K562 (cell line): Measurements from ENCODE around the gene UNC5B. TPM values are rescaled to one million over a fixed set of nuclear protein-coding genes. Genes with fewer than 3 reads are reported as not detected.
A peak's percentile ranks its signal among the peaks of the same experiment; 100 is the strongest.

ENCODE experiments used
- ATAC-seq: fragments of 200-7000 bp; cut with Tn5 transposase; 3 replicates; pipeline ENCODE4 v1.9.1; 2020; ENCODE audit warnings: moderate library complexity
- BruUV-seq: library from RNA; stranded (reverse); fragments of 400-500 nt; replicated peaks from 2 replicates; lab custom pipeline; 2021; lab: Mats Ljungman, UMichigan
- CTCF ChIA-PET: fragments of 300-600 bp; formaldehyde crosslinking; extraction: SDS; loops from one replicate; lab custom pipeline; 2021; ENCODE audit warnings: low intra/inter-chr PET ratio; lab: Yijun Ruan, JAX
- POLR2A ChIA-PET: fragments of 300-600, 350-650 bp; sonication (Branson Sonifier 250); formaldehyde crosslinking; extraction: SDS; loops from one replicate; lab custom pipeline; 2021; ENCODE audit warnings: antibody characterized with exemption, inconsistent platforms; lab: Yijun Ruan, JAX
- DNase-seq, 4 experiments: peaks; one replicate each; pipeline versions ENCODE4 v3.0.0 to v3.0.0-alpha.2; 2011 to 2018; ENCODE audit warnings: low spot score in 3 of 4, mixed read lengths in 3 of 4; ENCODE audit errors: extremely low read depth in 1 of 4
- FAIRE-seq: peaks from 2 replicates; lab custom pipeline; 2011; peaks lifted over from hg19 to GRCh38; lab: Jason Lieb, UNC
- H2AFZ ChIP-seq: 2 replicates; pipeline ENCODE4 v1.6.0; 2011; ENCODE audit warnings: low read depth, low read length, control low read depth, inconsistent platforms
- H3K27ac ChIP-seq: fragments of 200-600 bp; 3 replicates; pipeline ENCODE4 v1.8.0; 2011; ENCODE audit warnings: low read depth, mild to moderate bottlenecking, control low read depth, inconsistent platforms, low read length, moderate library complexity, mixed read lengths; ENCODE audit errors: extremely low read depth
- H3K27me3 ChIP-seq, 2 experiments: fragments of 300-600 bp in 1 of 2; 2 replicates in 1 of 2; 3 replicates in 1 of 2; pipeline versions ENCODE4 v1.6.0 to v1.8.0; 2011; ENCODE audit warnings: inconsistent platforms in 2 of 2, low read length in 2 of 2, mild to moderate bottlenecking in 1 of 2, mixed read lengths in 1 of 2, moderate library complexity in 1 of 2; ENCODE audit not compliant: control insufficient read depth in 2 of 2, insufficient read depth in 2 of 2
- H3K36me3 ChIP-seq: fragments of 300-600 bp; 3 replicates; pipeline ENCODE4 v1.8.0; 2011; ENCODE audit warnings: mild to moderate bottlenecking, low read length, inconsistent platforms; ENCODE audit not compliant: control insufficient read depth, insufficient read depth
- H3K4me1 ChIP-seq, 2 experiments: fragments of 200-600 bp in 1 of 2; replicated peaks in 1 of 2; 2 replicates in 1 of 2; 3 replicates in 1 of 2; pipeline versions ENCODE4 v1.5.1 to v1.8.0; 2011; ENCODE audit warnings: inconsistent platforms in 2 of 2, low read length in 2 of 2, mild to moderate bottlenecking in 1 of 2, mixed read lengths in 1 of 2, moderate library complexity in 1 of 2; ENCODE audit not compliant: control insufficient read depth in 2 of 2, insufficient read depth in 2 of 2
- H3K4me2 ChIP-seq: 2 replicates; pipeline ENCODE4 v1.6.1; 2011; ENCODE audit warnings: low read length, control low read depth, inconsistent platforms, mixed read lengths; ENCODE audit not compliant: insufficient read depth
- H3K4me3 ChIP-seq: fragments of 200-600 bp; sonication (generic), shearing (Covaris generic); 2 replicates; pipeline ENCODE4 v1.5.1; 2016; ENCODE audit warnings: control low read depth, inconsistent platforms
- H3K79me2 ChIP-seq: fragments of 200-600 bp; 3 replicates; pipeline ENCODE4 v1.8.0; 2011; ENCODE audit warnings: low read length, inconsistent platforms; ENCODE audit not compliant: control insufficient read depth, insufficient read depth
- H3K9ac ChIP-seq, 2 experiments: 2 replicates each; pipeline versions ENCODE4 v1.6.0 to v1.6.1; 2011; ENCODE audit warnings: low read depth in 2 of 2, low read length in 2 of 2, control low read depth in 1 of 2, inconsistent platforms in 1 of 2, mild to moderate bottlenecking in 1 of 2, mixed read lengths in 1 of 2; ENCODE audit not compliant: insufficient read depth in 1 of 2
- H3K9me1 ChIP-seq: one replicate; pipeline ENCODE4 v1.6.0; 2011; ENCODE audit warnings: inconsistent platforms, mild to moderate bottlenecking, low read length, moderate library complexity; ENCODE audit not compliant: control insufficient read depth, insufficient read depth
- H3K9me3 ChIP-seq: replicated peaks from 2 replicates; pipeline ENCODE4 v1.5.1; 2011; ENCODE audit warnings: low read depth, low read length, inconsistent platforms; ENCODE audit not compliant: control insufficient read depth, insufficient read depth
- H4K20me1 ChIP-seq: replicated peaks from 2 replicates; pipeline ENCODE4 v1.6.1; 2011; ENCODE audit warnings: low read length, inconsistent platforms, mixed read lengths; ENCODE audit not compliant: control insufficient read depth, insufficient read depth
- BCOR ChIP-seq: fragments of 450-650 bp; IDR thresholded peaks from 2 replicates; pipeline ENCODE4 v1.6.1; 2016
- MED1 ChIP-seq: sonication (generic); formaldehyde crosslinking; IDR thresholded peaks from 2 replicates; pipeline ENCODE4 v1.8.1; 2023; ENCODE audit warnings: missing genetic modification reagents, borderline replicate concordance
- TGIF2 ChIP-seq: sonication (generic); formaldehyde crosslinking; IDR thresholded peaks from 2 replicates; pipeline ENCODE4 v1.8.1; 2022; ENCODE audit warnings: mild to moderate bottlenecking, missing genetic modification reagents, moderate library complexity
- ZFP36 ChIP-seq: fragments of 150-350 bp; IDR thresholded peaks from 2 replicates; pipeline ENCODE4 v1.6.1; 2018; ENCODE audit warnings: low read length, low read depth; ENCODE audit not compliant: partially characterized antibody
- ZNF436 ChIP-seq: fragments of 250-450, 450-650 bp; sonication (Bioruptor Pico); formaldehyde crosslinking; IDR thresholded peaks from 2 replicates; pipeline ENCODE4 v1.7.0; 2020; ENCODE audit warnings: mild to moderate bottlenecking
- WGBS: fragments of 100-300 bp; shearing (Covaris generic); methylation state at CpG from one replicate; pipeline ENCODE4 v1.1.6; 2016; ENCODE audit warnings: low coverage, mixed read lengths; ENCODE audit not compliant: insufficient coverage; ENCODE audit errors: missing lambda C conversion rate; 5-methylcytosine and 5-hydroxymethylcytosine counted together
- in situ Hi-C: fragments of 300-500 bp; cut with MboI; formaldehyde crosslinking; loops from 4 replicates; pipeline ENCODE4 v1.15.0; 2018; ENCODE audit warnings: inconsistent platforms, mixed read lengths
- intact Hi-C: fragments of 100-400 bp; cut with micrococcal nuclease; formaldehyde crosslinking; loops from 2 replicates; pipeline ENCODE4 v1.14.2; 2022
- polyA plus RNA-seq, 8 experiments: library from polyadenylated mRNA; depleted of rRNA in 4 of 8; stranded (reverse) in 5 of 8; unstranded in 3 of 8; fragments of >200 nt; fragmentation: Nextera tagmentation in 2 of 8; fragmentation: Illumina TruSeq in 1 of 8; extraction: Ambion mirVana in 2 of 8; extraction: Trizol in 1 of 8; gene quantifications; 2 replicates each; pipeline versions ENCODE4 v1.2.1 to v1.2.3, GENCODE V29; 2011 to 2014; ENCODE audit warnings: inconsistent platforms in 1 of 8, missing spikeins in 1 of 8
- total RNA-seq, 7 experiments: library from RNA; depleted of rRNA in 6 of 7; stranded (reverse); fragments of >200 nt in 6 of 7; fragmentation: Illumina TruSeq in 2 of 7; extraction: Trizol in 2 of 7; gene quantifications; 2 replicates each; pipeline versions ENCODE4 v1.2.1 to v1.2.3, GENCODE V29; 2011 to 2021; ENCODE audit warnings: low replicate concordance in 1 of 7

Gene UNC5B
- total and polyA plus RNA-seq, 9 of the 15 experiments (the other 6 are each of a cell fraction or from before 2014, with no cell fraction given), result 0.10 to 8.4 (median 2.1) TPM

GRCh38 chr10:71283410-71283809, 71.0 kb downstream of the UNC5B start:
- H3K9me3 ChIP-seq, result no peaks in the 10 kb centered on the region
- no peaks in the 10 kb centered on the region for H3K79me2 ChIP-seq
- H3K27ac ChIP-seq, result no peak overlapping the region
- no TSS peak for BruUV-seq
- FAIRE-seq (no peak), ATAC-seq (no peak), DNase-seq (no peak)
- ChIA-PET POLR2A (interaction anchor here (0.6 kb wide), 1 partner anchor 39 kb away, joined by 4 read pairs; no protein-coding TSS in a partner anchor), CTCF (interaction anchor here (2.3 kb wide), 1 partner anchor 380 kb away, joined by 9 read pairs; no protein-coding TSS in a partner anchor)
- no peaks in the 10 kb centered on the region for H3K36me3 ChIP-seq
- H4K20me1 ChIP-seq, result peaks cover 15% of the 10 kb centered on the region
- H3K27me3 ChIP-seq, result peaks cover 0 to 22% of the 10 kb centered on the region in 2 experiments; a peak in 2 of 5 replicates
- no peak overlapping the region for H2AFZ ChIP-seq
- H3K9me1 ChIP-seq, result no peaks in the 10 kb centered on the region
- WGBS, result 29% methylated on average over 6 of the region's 6 CpGs
- no peak overlapping the region for H3K4me2 ChIP-seq
- H3K9ac ChIP-seq, result no peak overlapping the region
- in situ Hi-C loops, result no loop called here
- peak; percentile 60; the same call in 1 of the 2 replicates for TF ChIP-seq ZNF436 (CRISPR knock-in tag)
- 0 out of 2 replicates have a peak, but pooled peaks have one; percentile 9 for TF ChIP-seq BCOR
- TF ChIP-seq ZFP36, result peak; percentile 93
- TF ChIP-seq MED1 (CRISPR knock-in tag), result no peak
- peaks cover 0 to 19% of the 10 kb centered on the region in 2 experiments; a peak in 2 of 5 replicates for H3K4me1 ChIP-seq
- no peak overlapping the region for H3K4me3 ChIP-seq
- intact Hi-C loops, result loop anchor here (5.0 kb wide), 1 partner anchor 356 kb away; no protein-coding TSS in a partner anchor

- CTCF ChIA-PET, result interaction anchor here (2.0 to 2.3 kb wide), 2 partner anchors 75 to 381 kb away, joined by 9 to 10 read pairs; no protein-coding TSS in a partner anchor
- no peaks in the 10 kb centered on the region for H3K36me3 ChIP-seq
- BruUV-seq, result no TSS peak
- H3K27ac ChIP-seq, result no peak overlapping the region
- H3K79me2 ChIP-seq, result no peaks in the 10 kb centered on the region
- no peaks in the 10 kb centered on the region for H3K9me3 ChIP-seq
- no peak for FAIRE-seq
- peaks cover 0 to 16% of the 10 kb centered on the region in 2 experiments; a peak in 2 of 5 replicates for H3K4me1 ChIP-seq
- H3K4me3 ChIP-seq, result no peak overlapping the region
- peaks cover 15% of the 10 kb centered on the region for H4K20me1 ChIP-seq
- ATAC-seq, result no peak
- H3K9ac ChIP-seq, result 0 out of 4 replicates have a peak overlapping the region, but pooled peaks of 1 of the 2 experiments have one; percentile 4
- 40% methylated on average over 10 of the region's 10 CpGs for WGBS
- POLR2A ChIA-PET, result interaction anchor here (1.2 kb wide), 1 partner anchor 62 kb away, joined by 4 read pairs; no protein-coding TSS in a partner anchor
- H2AFZ ChIP-seq, result no peak overlapping the region
- no peak for TF ChIP-seq TGIF2 (CRISPR knock-in tag)
- DNase-seq, result no peak
- H3K27me3 ChIP-seq, result peaks cover 0 to 23% of the 10 kb centered on the region in 2 experiments; a peak in 2 of 5 replicates
- no peaks in the 10 kb centered on the region for H3K9me1 ChIP-seq
- intact Hi-C loops, result loop anchor here (5.0 kb wide), 1 partner anchor 357 kb away; no protein-coding TSS in a partner anchor
- in situ Hi-C loops, result no loop called here
- no peak overlapping the region for H3K4me2 ChIP-seq
Observed at GRCh38 chr10:71283876-71284275, 71.5 kb downstream of the UNC5B start.
